PFSK-1 (cell line): ENCODE results near the gene CFLAR.

Experiments
- POLR2AphosphoS5 ChIP-seq: IDR thresholded peaks from 2 replicates; pipeline ENCODE4 v1.6.1; 2012; ENCODE audit warnings: low read depth, mild to moderate bottlenecking, control low read depth, low read length, moderate library complexity
- TAF1 ChIP-seq: IDR thresholded peaks from 2 replicates; pipeline ENCODE4 v1.6.1; 2012; ENCODE audit warnings: low read length, control low read depth, borderline replicate concordance; ENCODE audit not compliant: insufficient read depth

DNA sequence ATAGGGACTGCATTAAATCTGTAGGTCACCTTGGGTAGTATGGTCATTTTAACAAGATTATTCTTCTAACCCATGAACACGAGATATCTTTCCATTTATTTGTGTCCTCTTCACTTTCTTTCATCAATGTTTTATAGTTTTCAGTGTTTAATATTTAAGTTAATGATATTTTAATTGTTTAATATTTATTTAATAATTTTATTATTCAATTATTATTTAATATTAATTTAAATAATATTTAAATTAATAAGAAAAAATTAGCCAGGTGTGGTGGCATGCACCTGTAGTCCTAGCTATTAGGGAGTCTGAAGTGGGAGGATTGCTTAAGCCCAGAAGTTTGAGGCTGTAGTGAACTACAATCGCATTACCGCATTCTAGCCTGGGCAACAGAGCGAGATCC lies 100.0 kb downstream of the CFLAR start:
- TF ChIP-seq TAF1 (no peak), POLR2AphosphoS5 (no peak)
